Measurements from ENCODE around the gene PFDN4. TPM values are rescaled to one million over a fixed set of nuclear protein-coding genes. Genes with fewer than 3 reads are reported as not detected.

Gene PFDN4
- total RNA-seq, 2 donors from 2014 or later = 72.7 to 89.8 TPM

DNA sequence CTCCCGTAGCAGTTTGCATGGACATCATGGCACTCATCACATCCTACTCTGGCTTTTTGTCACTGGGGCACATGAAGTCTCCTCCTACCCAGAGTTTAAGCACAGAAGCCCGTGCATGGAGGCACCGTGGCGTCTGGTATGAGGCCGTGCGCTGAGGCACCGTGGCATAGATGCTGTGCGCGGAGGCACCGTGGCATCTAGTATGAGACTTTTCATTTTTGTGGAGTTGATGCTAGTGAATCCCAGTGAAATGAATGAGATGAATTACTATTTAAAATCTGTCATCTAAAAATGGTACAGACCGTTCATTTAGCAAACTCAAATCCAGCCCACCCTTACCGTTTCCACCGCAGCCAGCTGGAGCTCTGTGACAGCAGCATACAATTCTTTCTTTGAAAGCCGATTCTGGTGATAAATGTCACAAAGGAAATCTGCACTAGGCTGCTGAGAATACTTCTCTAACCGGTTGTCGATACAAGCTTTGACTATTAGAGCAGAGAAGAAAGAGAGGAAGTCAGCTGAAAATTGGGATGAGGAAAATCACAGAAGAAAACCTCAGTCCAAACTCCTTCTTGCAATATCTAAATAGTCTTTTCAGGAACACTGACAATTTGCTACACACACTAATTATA, 45.4 kb upstream of the PFDN4 start:
- DNase-seq = no peak
- H3K27me3 Mint-ChIP-seq (ENCODE audit: insufficient read depth) = no peaks in the 10 kb centered on the region
- no peak overlapping the region for H3K27ac ChIP-seq (ENCODE audit: low read depth, low read length)
- no peaks in the 10 kb centered on the region for H3K4me1 Mint-ChIP-seq
- H3K4me1 ChIP-seq (ENCODE audit: control insufficient read depth, insufficient read depth, low read length) = no peaks in the 10 kb centered on the region
- no peak overlapping the region for H3K9ac ChIP-seq (ENCODE audit: extremely low read depth, low read length, poor library complexity, severe bottlenecking)
- WGBS, 2 experiments (ENCODE audit: insufficient coverage in 1 of 2, insufficient read length in 1 of 2) = 92% methylated on average over 13 to 16 of the region's 16 CpGs
- no peaks in the 10 kb centered on the region for H3K36me3 Mint-ChIP-seq (ENCODE audit: low read depth)
- no peaks in the 10 kb centered on the region for H3K27me3 ChIP-seq (ENCODE audit: control insufficient read depth, insufficient read depth, low read length, poor library complexity, severe bottlenecking)
- no peak overlapping the region for H3K4me3 ChIP-seq (ENCODE audit: low read length)
- no peaks in the 10 kb centered on the region for H3K9me3 ChIP-seq (ENCODE audit: control insufficient read depth, low read length)
- no peak overlapping the region for H3K27ac Mint-ChIP-seq
- TF ChIP-seq, protein P1, sequence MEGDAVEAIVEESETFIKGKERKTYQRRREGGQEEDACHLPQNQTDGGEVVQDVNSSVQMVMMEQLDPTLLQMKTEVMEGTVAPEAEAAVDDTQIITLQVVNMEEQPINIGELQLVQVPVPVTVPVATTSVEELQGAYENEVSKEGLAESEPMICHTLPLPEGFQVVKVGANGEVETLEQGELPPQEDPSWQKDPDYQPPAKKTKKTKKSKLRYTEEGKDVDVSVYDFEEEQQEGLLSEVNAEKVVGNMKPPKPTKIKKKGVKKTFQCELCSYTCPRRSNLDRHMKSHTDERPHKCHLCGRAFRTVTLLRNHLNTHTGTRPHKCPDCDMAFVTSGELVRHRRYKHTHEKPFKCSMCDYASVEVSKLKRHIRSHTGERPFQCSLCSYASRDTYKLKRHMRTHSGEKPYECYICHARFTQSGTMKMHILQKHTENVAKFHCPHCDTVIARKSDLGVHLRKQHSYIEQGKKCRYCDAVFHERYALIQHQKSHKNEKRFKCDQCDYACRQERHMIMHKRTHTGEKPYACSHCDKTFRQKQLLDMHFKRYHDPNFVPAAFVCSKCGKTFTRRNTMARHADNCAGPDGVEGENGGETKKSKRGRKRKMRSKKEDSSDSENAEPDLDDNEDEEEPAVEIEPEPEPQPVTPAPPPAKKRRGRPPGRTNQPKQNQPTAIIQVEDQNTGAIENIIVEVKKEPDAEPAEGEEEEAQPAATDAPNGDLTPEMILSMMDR (conservative IDR thresholded peaks at IDR 0.05) = no peak
- no peak overlapping the region for H3K4me3 Mint-ChIP-seq
- H3K9me3 Mint-ChIP-seq = no peaks in the 10 kb centered on the region
- H3K36me3 ChIP-seq (ENCODE audit: control insufficient read depth, insufficient read depth, low read length) = no peaks in the 10 kb centered on the region

DNA sequence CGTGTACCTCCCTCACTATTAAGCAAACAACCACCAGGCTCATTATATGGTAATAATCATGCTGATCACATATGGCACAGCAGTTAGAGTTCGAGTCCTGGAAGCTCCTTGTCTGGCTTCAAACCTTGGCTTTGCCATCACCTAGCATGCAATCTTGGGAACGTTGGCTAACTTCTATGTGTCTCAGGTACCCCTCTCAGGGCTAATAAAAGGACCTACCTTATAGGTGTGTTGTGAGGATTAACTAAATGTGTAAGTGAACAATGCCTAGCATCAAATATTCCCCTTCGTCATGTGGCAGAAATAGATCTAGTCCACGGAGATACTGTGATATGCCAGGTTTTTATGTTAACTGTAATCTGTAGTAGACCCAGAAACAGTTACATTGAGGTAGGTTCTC, 44.5 kb upstream of the PFDN4 start:
- Histone ChIP-seq H3K4me1 (ENCODE audit: control insufficient read depth, insufficient read depth, low read length) (no peaks in the 10 kb centered on the region), H3K9me3 (ENCODE audit: control insufficient read depth, low read length) (no peaks in the 10 kb centered on the region), H3K9ac (ENCODE audit: extremely low read depth, low read length, poor library complexity, severe bottlenecking) (no peak overlapping the region), H3K27ac (ENCODE audit: low read depth, low read length) (no peak overlapping the region), H3K27me3 (ENCODE audit: control insufficient read depth, insufficient read depth, low read length, poor library complexity, severe bottlenecking) (no peaks in the 10 kb centered on the region), H3K4me3 (ENCODE audit: low read length) (no peak overlapping the region), H3K36me3 (ENCODE audit: control insufficient read depth, insufficient read depth, low read length) (no peaks in the 10 kb centered on the region)
- Mint-ChIP-seq H3K9me3 (no peaks in the 10 kb centered on the region), H3K27ac (no peak overlapping the region), H3K4me1 (no peaks in the 10 kb centered on the region), H3K4me3 (no peak overlapping the region), H3K36me3 (ENCODE audit: low read depth) (no peaks in the 10 kb centered on the region), H3K27me3 (ENCODE audit: insufficient read depth) (peaks cover 7% of the 10 kb centered on the region)
- no peak for DNase-seq
- 94 to 100% methylated on average over 2 to 5 of the region's 5 CpGs for WGBS, 2 experiments (ENCODE audit: insufficient coverage in 1 of 2, insufficient read length in 1 of 2)
- TF ChIP-seq, protein P1 (conservative IDR thresholded peaks at IDR 0.05) = no peak

DNA sequence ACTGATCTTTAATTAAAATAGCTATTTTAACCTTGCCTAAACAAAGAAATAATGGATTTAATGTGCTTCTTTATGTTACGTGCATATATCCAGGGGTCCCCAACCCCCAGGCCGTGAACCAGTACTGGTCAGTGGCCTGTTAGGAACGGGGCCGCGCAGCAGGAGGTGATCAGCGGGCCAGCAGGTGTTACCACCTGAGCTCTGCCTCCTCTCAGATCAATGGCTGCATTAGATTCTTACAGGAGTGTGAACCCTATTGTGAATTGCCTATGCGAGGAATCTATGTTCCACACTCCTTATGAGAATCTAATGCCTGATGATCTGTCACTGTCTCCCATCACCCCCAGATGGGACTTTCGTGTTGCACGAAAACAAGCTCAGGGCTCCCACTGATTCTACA, 42.9 kb upstream of the PFDN4 start:
- no peak overlapping the region for H3K27ac Mint-ChIP-seq

More for the DNA sequence above, 42.9 kb upstream of the PFDN4 start:
- Histone ChIP-seq H3K27ac (ENCODE audit: low read depth, low read length) (no peak overlapping the region), H3K9ac (ENCODE audit: extremely low read depth, low read length, poor library complexity, severe bottlenecking) (no peak overlapping the region), H3K9me3 (ENCODE audit: control insufficient read depth, low read length) (no peaks in the 10 kb centered on the region), H3K27me3 (ENCODE audit: control insufficient read depth, insufficient read depth, low read length, poor library complexity, severe bottlenecking) (peaks cover 10% of the 10 kb centered on the region), H3K4me3 (ENCODE audit: low read length) (no peak overlapping the region), H3K4me1 (ENCODE audit: control insufficient read depth, insufficient read depth, low read length) (no peaks in the 10 kb centered on the region), H3K36me3 (ENCODE audit: control insufficient read depth, insufficient read depth, low read length) (no peaks in the 10 kb centered on the region)
- no peak for DNase-seq
- Mint-ChIP-seq H3K4me3 (no peak overlapping the region), H3K27me3 (ENCODE audit: insufficient read depth) (peaks cover 19% of the 10 kb centered on the region), H3K9me3 (no peaks in the 10 kb centered on the region), H3K36me3 (ENCODE audit: low read depth) (no peaks in the 10 kb centered on the region), H3K4me1 (peaks cover 10% of the 10 kb centered on the region)
- TF ChIP-seq, protein P1 (conservative IDR thresholded peaks at IDR 0.05) = no peak
- WGBS, 2 experiments (ENCODE audit: insufficient coverage in 1 of 2, insufficient read length in 1 of 2) = 90 to 94% methylated on average over 6 to 8 of the region's 9 CpGs
